ENCODE data around the gene FPGS. TPM values are rescaled to one million over a fixed set of nuclear protein-coding genes. Genes with fewer than 3 reads are reported as not detected.

The FPGS gene
- total and polyA plus RNA-seq, 4 donors: 42.5 to 115 (median 93.6) TPM

DNA sequence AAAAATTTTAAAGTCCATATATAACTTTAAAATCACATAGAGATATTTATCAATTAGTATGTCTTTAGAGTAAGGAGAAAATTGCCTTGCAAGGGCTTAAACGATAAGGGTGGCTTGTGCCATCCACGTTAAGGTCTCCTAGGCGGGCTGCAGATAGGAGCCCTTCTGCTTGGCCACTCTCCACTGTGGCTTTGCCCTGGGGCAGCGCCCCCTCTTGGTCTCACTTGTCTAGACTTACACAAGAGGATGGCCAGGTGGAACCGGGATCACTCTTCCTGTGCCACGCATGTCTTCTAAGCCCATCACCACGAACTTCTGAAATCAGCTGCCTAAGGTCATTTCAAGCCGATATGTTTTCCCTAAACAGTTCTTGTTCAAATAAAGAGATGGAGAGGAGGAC, 2.9 kb downstream of the FPGS start:
- DNase-seq (no peak), ATAC-seq (ENCODE audit: insufficient read depth, low FRiP score) (no peak)
- no peaks in the 10 kb centered on the region for H3K27me3 ChIP-seq (ENCODE audit: control insufficient read depth in 3 of 3, insufficient read depth in 3 of 3, low read length in 2 of 3)
- H3K4me3 ChIP-seq: no peak overlapping the region
- H3K4me1 ChIP-seq (ENCODE audit: control insufficient read depth in 5 of 5, insufficient read depth in 5 of 5, low read length in 5 of 5): peaks cover 0 to 24% (median 10%) of the 10 kb centered on the region in 5 donors
- H3K27ac ChIP-seq (ENCODE audit: low read depth in 1 of 2, low read length in 1 of 2): no peak overlapping the region
- H3K36me3 ChIP-seq (ENCODE audit: control insufficient read depth in 4 of 4, insufficient read depth in 4 of 4, low read length in 4 of 4): peaks cover 3 to 42% (median 15%) of the 10 kb centered on the region in 4 donors
- H3K9me3 ChIP-seq (ENCODE audit: control insufficient read depth in 4 of 4, insufficient read depth in 3 of 4, low read length in 3 of 4): no peaks in the 10 kb centered on the region
- no peak overlapping the region for H3K9ac ChIP-seq (ENCODE audit: insufficient read depth in 1 of 2, low read length in 2 of 2)
- TF ChIP-seq, protein P1, sequence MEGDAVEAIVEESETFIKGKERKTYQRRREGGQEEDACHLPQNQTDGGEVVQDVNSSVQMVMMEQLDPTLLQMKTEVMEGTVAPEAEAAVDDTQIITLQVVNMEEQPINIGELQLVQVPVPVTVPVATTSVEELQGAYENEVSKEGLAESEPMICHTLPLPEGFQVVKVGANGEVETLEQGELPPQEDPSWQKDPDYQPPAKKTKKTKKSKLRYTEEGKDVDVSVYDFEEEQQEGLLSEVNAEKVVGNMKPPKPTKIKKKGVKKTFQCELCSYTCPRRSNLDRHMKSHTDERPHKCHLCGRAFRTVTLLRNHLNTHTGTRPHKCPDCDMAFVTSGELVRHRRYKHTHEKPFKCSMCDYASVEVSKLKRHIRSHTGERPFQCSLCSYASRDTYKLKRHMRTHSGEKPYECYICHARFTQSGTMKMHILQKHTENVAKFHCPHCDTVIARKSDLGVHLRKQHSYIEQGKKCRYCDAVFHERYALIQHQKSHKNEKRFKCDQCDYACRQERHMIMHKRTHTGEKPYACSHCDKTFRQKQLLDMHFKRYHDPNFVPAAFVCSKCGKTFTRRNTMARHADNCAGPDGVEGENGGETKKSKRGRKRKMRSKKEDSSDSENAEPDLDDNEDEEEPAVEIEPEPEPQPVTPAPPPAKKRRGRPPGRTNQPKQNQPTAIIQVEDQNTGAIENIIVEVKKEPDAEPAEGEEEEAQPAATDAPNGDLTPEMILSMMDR (IDR thresholded peaks at IDR 0.05; ENCODE audit: control extremely low read depth, extremely low read depth): no peak
- 75 to 85% methylated on average over 8 of the region's 8 CpGs for WGBS, 2 donors

DNA sequence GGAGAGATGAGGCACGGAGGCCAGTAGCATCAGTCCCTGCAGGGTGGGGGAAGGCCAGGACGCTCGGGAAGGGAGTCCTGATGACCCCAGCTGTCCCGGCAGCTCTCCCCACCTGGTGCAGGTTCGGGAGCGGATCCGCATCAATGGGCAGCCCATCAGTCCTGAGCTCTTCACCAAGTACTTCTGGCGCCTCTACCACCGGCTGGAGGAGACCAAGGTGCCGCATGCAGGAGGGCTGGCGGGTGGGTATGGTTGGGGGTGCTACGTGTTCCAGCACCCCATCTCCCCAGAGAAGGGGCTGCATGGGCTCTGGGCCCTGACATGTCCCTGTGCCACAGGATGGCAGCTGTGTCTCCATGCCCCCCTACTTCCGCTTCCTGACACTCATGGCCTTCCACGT, 4.2 kb downstream of the FPGS start:
- no peak for DNase-seq
- peaks cover 3 to 45% (median 18%) of the 10 kb centered on the region in 4 donors for H3K36me3 ChIP-seq (ENCODE audit: control insufficient read depth in 4 of 4, insufficient read depth in 4 of 4, low read length in 4 of 4)
- H3K4me1 ChIP-seq (ENCODE audit: control insufficient read depth in 5 of 5, insufficient read depth in 5 of 5, low read length in 5 of 5): peaks cover 0 to 21% (median 10%) of the 10 kb centered on the region in 5 donors

DNA sequence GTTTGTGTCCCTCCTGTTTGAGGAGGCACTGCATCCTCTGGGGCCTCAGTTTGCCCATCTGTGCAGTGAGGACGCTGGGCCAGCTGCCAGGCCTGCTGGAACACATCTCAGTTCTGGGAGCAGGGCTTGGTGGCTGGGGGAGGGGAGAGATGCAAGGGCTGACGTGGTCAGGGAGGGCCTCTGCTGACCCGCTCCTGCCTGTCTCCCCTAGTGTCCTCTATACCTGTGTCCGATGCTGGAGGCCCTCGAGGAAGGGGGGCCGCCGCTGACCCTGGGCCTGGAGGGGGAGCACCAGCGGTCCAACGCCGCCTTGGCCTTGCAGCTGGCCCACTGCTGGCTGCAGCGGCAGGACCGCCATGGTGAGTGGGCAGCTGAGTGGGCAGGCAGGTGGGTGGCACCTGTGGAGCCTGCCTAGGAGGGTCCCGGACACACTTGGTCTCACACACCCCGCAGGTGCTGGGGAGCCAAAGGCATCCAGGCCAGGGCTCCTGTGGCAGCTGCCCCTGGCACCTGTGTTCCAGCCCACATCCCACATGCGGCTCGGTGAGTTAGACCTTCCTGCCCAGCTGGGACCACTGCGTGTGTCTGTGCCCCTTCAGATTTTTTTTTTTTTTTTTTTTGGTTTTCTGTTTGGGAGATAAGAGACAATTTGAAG, 5.8 kb downstream of the FPGS start:
- Histone ChIP-seq H3K4me3 (no peak overlapping the region), H3K9ac (ENCODE audit: insufficient read depth in 1 of 2, low read length in 2 of 2) (no peak overlapping the region), H3K36me3 (ENCODE audit: control insufficient read depth in 4 of 4, insufficient read depth in 4 of 4, low read length in 4 of 4) (peaks cover 4 to 56% (median 24%) of the 10 kb centered on the region in 4 donors), H3K9me3 (ENCODE audit: control insufficient read depth in 4 of 4, insufficient read depth in 3 of 4, low read length in 3 of 4) (no peaks in the 10 kb centered on the region), H3K27me3 (ENCODE audit: control insufficient read depth in 3 of 3, insufficient read depth in 3 of 3, low read length in 2 of 3) (no peaks in the 10 kb centered on the region), H3K27ac (ENCODE audit: low read depth in 1 of 2, low read length in 1 of 2) (no peak overlapping the region), H3K4me1 (ENCODE audit: control insufficient read depth in 5 of 5, insufficient read depth in 5 of 5, low read length in 5 of 5) (peaks cover 0 to 13% (median 9%) of the 10 kb centered on the region in 5 donors)
- TF ChIP-seq, protein P1 (IDR thresholded peaks at IDR 0.05; ENCODE audit: control extremely low read depth, extremely low read depth): no peak
- ATAC-seq (ENCODE audit: insufficient read depth, low FRiP score) (no peak), DNase-seq (no peak)
- WGBS, 2 donors: 93 to 95% methylated on average over 17 of the region's 17 CpGs

More for the DNA sequence above, 4.2 kb downstream of the FPGS start:
- Histone ChIP-seq H3K4me3 (no peak overlapping the region), H3K9me3 (ENCODE audit: control insufficient read depth in 4 of 4, insufficient read depth in 3 of 4, low read length in 3 of 4) (no peaks in the 10 kb centered on the region), H3K27ac (ENCODE audit: low read depth in 1 of 2, low read length in 1 of 2) (no peak overlapping the region), H3K27me3 (ENCODE audit: control insufficient read depth in 3 of 3, insufficient read depth in 3 of 3, low read length in 2 of 3) (no peaks in the 10 kb centered on the region), H3K9ac (ENCODE audit: insufficient read depth in 1 of 2, low read length in 2 of 2) (no peak overlapping the region)
- no peak for ATAC-seq (ENCODE audit: insufficient read depth, low FRiP score)
- TF ChIP-seq, protein P1 (IDR thresholded peaks at IDR 0.05; ENCODE audit: control extremely low read depth, extremely low read depth): no peak
- 94 to 96% methylated on average over 14 of the region's 14 CpGs for WGBS, 2 donors

Measured in lung (tissue), 12 donors.